ENCODE measurements around the gene ERICH3.

ERICH3 gene, protein sequence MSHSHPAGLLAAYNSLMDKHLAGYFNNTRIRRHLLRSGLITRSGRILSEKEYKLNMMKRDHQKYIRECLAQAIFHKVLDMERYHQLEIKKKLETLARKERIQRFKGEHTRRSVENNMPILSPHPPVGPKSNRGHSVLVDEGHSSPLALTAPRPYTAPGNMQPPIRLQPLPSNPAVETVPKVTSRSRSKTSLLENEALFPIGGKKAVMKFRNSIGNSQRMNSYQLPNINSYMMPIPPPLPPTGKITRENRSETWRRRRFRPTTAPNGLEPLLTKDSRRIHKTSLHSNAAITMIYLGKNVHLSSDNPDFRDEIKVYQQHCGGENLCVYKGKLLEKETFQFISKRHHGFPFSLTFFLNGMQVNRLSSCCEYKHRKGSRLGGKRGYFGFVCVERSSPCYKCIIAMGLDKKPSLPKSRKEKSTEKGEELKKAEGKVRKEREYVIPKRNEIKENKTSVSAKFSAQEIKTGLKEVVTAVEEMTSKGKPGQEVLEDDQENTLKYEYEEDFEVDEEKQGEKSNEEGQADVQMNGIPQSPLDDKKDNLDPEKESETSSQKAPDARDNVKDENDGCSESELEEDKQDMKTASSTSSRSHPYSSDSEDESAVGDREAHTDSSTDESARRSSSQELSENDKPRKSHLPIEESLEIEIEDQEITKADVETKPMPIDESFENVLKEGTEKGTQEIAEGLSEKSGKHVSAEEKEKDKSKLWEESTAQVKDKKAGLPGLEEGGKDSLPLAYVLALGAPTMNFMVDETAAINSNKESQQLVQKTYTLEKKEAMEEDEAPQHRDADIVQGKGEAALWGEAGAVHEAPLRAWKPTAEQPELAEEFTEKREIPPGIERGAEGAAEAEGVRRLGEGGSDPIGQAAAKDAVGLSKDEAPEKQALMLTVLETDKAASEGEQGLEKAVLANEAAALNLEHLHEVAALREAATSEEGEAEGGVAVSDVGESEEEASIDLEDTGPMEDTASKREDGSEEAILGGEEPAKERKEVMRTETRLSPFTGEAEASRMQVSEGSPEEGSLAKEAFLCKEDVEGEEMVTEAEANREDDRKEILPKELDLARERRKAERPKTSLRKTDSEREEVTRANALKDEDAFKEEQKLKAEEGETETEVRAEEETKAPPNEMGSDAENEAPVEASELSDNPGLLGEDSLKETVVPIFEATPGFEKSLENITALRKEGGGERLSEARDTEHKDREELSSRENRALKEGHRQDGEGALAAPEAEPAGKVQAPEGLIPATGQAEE (N-terminal part only)

DNA sequence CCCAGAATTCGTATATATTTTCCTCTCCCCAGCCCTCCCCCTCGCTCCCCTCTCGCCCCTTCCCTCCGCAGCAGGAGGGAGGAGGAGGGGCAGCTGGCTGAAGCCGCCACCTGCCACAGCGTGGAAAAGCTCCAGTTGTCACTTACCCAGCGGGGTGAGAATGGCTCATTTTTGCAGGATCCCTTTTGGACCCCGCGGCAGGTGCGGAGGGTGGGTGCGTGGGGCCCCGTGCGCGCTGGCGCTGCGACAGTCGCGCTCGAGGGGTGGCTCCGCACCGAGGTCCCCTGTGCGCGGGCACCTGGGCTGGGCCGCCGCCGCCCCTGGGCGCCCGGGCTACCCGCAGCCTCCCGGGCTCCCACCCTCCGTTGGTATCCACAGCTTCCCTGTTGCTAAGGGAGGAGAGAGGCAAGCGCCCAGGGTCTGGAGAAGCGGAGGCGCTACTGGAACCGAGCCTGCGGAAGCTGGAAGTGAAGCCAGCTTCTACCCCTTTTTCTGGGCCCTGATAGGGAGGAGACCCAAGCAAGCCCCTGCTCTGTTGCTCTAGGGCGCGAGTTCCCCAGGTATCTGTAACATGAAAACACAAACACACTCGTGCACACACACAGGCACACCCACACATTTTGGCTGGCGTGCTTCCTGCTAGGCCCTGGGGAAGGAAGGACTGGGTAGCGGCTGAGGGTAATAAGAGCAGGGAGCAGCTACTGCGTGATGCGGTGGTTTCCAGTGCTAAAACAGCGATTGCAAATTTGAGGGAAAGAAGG is at the start of gene ERICH3:
TSS of gene ERICH3 (minus strand) at position 442 of the 761 bp plus-strand sequence. CDS start at position 169, 273 bp downstream.
- no peak for DNase-seq (ENCODE audit: low read depth)

DNA sequence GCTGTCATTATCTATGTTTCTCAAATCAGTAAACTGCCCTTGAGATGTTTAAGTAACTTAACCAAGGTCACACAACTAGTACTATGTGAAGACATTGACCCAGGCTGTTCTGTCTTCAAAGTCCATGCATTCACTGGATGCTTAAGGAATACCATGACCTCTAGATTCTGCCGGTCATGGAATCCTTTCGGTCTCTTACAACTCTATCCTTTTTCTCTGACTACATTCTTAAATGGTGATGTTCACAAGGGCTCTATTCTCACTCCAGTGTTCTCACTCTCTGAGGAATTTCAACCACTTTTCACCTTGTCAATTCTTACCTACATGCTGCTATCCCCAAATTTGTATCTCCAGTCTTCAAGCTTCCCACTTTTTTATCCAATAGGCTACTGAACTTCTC is 44.0 kb upstream of the ERICH3 start:
- no peak for DNase-seq (ENCODE audit: low read depth)

DNA sequence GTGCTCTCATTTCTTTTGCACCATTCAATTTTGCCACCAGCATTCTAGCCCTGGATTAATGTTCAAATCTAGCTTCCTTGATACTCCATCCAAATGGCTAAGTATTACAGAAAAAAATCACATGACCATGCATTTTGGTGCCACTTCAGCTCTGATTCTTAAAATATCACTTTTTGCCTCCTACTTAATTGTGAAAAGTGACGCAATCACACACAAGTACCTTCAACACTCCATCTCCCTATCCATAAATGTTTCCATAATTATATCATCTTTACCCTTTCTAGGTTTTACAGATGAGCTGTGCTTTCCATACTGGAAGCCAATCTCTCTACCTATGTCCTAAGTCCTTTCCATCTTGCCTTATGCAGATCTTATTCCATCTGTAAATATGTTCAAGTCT is 43.2 kb upstream of the ERICH3 start:
- no peak for DNase-seq (ENCODE audit: low read depth)

DNA sequence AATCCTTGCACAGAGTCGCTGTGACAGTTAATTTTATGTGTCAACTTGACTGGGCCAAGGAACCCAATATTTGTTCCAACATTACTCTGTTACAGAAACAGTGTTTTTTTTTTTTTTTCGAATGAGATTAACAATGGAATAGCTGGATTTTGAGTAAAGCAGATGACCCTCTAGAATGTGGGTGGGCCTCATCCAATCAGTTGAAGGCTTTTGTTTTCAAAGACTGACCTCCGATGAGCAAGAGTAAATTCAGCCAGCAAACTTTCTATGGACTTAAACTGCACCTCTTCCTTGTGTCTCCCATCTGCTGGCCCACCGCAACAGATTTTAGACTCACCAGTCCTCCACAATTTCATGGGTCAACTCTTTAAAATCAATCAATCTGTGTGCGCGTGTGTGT is 42.2 kb upstream of the ERICH3 start:
- DNase-seq (ENCODE audit: low read depth) = no peak

DNA sequence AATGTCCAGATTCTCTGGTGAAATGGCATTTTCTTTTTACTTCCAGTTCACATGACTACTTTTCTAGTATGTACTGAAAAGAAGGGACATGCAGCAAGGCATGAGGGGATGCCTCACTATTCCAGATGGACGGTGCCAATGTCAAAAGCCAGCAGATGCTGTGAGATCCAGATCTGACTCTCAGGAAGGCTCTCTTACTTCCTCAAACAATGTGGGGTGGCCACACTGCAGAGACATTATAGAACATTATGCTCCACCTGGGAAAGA is 41.6 kb upstream of the ERICH3 start:
- DNase-seq (ENCODE audit: low read depth) = no peak

DNA sequence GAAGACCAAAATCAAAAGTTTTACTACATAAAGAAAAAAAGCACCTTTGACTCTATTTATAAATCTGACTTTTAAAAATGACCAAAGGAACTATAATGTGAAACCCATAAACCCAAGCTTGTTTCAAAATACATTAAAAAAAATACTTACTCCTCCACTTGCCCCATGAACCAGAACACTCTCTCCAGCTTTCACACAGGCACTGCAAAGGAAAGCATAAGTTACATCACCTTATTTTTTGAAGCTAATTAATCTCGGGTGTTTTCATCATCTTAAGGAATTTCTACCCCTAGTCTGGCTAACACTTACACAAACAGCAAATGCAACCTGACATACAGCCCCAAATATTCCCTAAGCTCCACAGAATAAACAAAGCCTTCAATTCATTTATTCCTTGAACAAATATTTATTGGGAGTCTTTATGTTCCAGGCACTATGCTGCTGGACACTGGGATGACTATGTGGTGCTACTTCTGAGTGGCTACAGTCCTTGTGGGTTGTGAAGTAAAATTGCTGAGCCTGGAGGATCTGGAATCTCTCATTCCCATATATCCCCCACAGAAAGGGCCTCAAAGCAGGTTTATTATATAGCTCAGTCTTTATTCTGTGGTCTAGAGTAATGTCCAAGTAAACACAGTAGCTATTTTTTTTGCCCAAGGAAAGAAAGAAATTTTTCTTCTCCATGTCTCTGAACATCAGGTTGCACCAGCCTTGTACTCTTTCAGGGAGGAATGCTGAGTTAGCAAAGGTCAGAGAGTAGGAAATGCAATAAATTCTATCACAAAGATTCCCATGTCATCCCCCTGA is 41.0 kb upstream of the ERICH3 start:
- no peak for DNase-seq (ENCODE audit: low read depth)

DNA sequence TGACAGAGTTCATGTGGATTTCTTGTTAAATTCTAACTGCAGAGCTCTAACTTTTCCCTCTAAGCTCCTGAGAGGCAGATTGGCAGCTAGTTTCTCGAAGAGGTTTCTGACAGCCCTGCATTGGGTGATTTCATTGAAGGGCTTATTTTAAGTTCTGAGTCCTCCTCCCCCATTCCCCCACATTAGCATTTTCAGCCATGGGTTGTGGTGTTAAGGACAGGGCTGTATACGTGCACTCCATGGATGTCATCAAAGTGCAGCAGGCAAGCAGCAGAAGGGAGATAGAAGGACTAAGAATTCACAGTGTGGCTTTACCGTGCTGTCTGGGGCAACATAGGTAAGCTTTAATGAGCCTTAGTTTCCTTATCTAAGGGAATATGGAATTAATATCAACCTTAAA is 40.3 kb upstream of the ERICH3 start:
- DNase-seq (ENCODE audit: low read depth) = no peak

DNA sequence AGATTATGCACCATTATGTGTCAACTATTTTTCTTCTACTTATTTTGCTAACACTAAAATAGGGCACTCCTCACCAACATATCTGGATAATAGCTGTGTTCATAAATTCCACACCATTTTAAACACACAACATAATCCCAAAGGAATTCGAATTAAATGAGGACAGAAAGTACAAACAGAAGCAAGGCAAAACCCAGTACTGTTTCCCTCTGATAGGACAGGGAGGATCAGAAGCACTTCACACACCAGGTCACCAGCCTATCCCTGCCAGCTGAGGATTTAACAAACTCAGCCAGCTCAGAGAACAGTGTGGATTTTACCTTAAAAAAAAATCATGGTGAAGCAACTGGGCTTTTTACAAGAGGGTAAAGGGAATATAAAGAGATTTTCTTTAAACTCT is 39.3 kb upstream of the ERICH3 start:
- no peak for DNase-seq (ENCODE audit: low read depth)

DNA sequence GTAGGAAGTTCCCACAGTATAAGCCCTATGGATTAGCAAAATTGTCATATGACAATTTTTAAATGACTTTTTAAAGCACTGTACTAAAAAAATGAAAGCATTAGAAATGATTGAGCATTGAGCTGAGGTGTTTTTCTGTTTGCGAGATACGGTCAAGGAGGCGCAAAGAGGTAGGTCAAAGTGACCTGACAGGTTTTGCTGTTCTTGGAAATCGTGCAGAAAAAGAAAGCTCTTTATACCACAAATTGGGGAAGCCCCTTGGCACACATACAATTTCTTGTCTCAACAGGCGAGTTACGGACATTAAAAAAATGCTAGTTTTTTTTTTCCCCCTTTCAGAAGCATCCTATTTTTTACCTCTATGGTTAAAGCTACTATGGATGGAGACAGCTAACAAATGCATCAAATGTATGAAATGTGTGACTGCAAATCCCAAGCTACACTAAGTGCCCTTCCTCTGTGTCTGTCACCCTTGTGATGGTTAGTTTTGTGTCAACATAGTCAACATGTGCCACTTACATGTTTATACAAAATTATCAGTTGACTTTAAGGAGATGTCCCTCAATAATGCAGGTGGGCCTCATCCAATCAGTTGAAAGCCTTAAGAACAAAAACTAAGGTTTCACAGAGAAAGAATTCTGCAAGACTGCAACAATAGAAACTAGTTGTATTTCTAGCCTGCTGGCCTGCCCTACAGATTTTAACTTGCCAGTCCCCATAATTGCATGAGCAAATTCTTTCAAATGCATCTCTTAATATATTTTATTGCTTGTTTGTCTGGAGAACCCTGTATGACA is 30.0 kb upstream of the ERICH3 start:
- DNase-seq (ENCODE audit: low read depth) = no peak

DNA sequence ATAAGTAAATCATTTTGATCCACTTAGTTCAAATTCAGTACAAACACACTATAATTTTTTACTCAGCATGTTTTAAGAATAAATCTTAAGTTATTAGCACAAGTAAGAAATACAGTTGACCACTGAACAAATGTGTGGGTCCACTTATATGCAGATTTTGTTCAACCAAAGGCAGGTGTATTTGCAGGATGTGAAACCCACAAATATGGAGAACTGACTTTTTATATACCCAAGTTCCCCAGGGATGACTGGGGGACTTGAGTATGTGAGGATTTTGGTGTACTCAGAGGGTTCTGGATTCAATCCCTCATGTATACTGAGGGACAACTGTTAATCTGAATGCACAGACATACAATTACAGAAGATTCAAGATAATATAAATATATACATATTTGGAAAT is 25.7 kb upstream of the ERICH3 start:
- no peak for DNase-seq (ENCODE audit: low read depth)

DNA sequence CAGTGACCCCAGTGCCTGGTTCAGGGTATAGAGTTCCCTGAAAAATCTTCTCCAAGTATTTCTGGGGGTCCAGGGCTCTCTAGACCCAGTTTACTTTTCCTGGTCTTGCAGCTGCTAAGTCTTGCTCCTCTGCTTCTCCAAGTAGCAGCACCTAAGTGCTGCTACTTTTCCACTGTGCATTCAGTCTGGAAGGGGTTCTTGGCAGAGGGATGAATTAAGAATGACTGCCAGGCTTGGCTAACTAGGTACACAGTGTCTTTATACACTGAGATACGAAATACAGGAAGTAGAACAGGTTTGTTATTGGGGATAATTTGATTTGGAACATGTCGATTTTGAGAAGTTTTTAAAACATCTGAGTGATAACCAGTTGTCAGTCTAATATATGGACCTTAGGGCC is 24.2 kb upstream of the ERICH3 start:
- DNase-seq (ENCODE audit: low read depth) = no peak

DNA sequence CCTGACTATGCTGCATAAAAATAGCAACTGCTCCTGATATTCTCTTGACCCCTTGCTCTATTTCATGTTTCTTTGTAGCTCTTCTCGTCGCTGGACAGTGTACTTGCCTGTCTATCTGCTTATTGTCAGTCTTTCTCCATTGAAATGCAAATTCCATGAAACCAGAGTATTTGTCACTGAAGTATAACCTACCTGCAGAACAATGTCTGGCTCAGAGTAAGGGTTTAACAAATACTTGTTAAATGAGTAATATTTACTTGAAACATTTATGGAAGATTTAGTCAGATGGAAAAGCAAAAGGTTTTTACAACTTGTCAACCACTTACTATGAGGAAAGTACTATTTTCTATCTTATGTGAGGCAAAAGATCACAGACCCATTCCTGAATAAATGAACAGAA is 19.9 kb upstream of the ERICH3 start:
- DNase-seq (ENCODE audit: low read depth) = no peak

DNA sequence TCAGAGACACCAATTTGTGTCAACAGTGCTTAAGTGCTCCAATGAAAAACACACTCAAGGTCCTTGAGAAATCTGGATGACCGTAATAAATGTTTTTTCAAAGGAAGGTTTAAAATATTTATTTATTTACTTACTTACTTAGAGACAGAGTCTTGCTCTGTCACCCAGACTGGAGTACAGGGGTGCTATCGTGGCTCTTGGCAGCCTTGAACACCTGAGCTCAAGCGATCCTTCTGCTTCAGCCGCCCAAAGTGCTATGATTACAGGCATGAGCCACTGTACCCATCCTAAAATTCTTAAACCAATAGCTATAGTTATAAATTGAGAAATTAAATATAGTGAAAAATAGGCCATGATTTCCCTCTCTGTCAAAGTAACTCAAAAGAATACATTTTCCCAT is 17.3 kb upstream of the ERICH3 start:
- DNase-seq (ENCODE audit: low read depth) = no peak

DNA sequence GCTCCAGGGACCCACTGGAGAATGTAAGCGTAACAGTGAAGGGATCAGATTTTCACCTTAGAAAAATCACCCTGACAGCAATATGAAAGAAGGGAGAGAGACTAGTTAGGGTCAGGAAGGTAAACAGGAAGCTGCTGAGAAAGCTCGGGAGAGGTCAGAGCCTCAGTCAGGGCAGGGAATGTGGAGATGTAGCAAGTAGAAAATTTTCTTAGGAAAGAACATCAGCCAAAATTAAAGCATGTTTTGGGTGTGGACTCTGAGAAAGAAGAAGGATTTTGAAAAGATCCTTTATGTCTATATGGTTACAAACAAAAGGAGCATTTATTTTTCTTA is 16.7 kb upstream of the ERICH3 start:
- DNase-seq (ENCODE audit: low read depth) = no peak

DNA sequence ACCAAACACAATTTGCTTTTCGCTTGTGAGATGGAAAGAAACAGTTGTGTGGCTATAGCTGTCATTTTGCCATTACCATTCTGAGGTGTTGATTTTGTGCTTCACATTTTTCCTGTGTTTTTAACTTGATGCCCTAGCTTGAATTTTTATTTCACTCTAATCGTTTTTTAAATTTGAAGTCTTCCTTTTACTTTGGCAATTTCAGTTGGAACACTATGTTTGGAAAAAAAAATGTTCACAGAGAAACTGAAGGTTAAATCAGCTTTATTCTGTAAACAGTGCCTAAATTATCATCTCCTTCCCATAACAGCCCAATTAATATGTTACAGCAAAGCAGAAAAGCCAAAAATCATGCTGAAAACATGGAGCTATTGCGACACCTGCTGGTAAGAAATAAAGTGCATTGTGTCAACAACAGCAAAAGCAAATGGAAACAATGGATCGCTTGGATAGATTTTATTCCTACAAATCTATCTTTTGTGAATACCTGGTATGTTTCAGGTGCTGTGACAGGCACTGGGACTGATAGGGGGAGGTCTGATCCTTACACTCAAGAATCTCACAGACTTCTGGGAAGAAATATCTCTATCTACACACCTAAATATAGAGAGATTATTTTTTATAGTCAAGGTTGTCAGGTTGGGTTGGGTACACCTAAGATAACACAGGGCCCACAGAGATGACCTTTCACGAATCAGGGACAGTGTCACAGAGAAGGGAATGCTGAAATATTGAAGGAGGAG is 16.2 kb upstream of the ERICH3 start:
- peak; percentile 52 for DNase-seq (ENCODE audit: low read depth)

DNA sequence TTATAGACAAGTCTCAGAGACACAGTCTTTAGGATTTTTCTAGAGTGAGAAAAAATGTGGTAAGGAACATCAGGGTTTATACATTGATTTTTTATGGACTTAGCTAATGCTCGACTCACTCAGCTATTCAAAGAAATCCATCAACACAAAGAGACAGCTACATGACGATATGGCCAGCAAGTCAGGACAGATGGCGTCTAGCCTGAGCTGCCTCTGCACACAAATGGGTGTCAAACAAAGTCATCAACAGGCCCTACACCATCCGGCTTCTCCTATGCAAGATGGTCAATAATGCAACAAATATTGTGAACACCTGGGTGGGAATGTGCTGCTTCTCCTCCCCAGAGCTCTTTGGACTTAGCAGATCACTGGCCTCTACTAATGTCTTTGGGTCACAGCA is 13.3 kb upstream of the ERICH3 start:
- no peak for DNase-seq (ENCODE audit: low read depth)

DNA sequence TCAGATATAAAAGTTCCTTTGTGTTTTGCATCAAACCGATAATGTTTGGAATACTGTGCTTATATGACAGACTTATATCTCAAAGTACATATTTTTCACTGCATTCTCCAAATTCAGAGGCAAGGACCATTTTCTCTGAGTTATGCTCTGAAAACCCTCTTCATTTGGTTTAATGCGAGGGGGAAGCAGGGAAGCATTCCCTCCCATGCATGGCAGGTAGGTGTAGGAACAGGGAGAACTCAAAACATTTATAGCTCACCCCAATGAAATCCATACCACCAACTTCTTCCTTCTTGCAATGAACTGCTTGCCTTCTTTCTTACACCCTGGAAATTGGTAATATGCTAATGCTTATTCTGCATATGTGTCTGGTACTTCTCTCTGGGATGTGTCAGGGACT is 10.7 kb upstream of the ERICH3 start:
- DNase-seq (ENCODE audit: low read depth) = no peak

DNA sequence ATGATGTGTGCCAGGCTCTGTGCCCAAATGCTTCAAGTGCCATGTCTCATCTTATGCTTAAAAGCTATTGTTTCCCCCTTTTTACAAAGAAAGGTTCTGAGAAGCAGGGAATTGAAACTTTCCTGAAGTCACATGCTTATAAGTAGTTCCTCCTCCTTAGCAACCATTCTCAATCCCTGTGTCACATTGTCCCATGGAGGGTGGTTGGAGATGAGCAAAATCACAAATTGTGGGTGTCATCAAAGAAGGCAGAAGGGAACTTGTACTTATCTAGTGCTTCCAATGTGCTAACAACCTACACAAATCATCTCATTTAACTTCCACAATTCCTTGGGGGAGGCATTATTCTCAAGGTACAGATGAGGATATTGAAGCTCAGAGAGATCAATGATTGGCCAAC is 10.1 kb upstream of the ERICH3 start:
- DNase-seq (ENCODE audit: low read depth) = no peak

DNA sequence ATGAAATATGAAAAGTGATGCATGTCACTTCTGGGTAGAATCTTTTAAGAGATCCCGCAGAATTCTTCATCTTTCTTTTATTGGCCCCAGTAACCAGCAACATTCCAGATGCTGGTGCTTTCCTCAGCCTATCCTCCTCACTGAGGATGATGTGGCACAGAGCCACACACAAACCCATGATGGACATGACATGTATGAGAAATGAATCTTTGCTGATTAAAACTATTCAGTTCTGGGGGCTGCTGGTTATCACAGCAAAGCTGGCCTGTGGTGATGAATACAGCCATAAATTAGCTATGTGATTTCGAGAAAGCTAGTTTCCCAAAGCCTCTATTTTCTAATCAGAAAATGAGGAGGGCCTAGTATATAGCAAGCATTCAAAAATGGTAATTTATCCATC is 8.3 kb upstream of the ERICH3 start:
- no peak for DNase-seq (ENCODE audit: low read depth)

DNA sequence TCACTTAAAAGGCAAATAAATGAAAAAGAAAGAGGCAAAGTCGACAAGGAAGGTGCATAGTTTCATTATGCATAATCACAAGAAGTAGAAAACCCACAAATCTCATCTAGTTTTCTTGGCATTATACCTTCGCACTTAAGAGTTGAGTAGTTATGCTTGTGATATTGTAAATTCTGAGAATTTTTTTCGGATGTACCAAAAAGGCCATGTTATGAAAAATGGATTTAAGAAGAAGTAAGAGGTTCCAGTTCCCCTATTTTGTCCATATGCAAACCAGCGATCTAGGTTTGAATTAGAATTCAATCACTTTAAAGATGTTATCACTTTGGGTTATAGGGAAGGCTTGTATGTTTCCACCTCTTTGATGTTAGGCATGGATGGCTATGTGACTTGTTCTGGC is 7.9 kb upstream of the ERICH3 start:
- no peak for DNase-seq (ENCODE audit: low read depth)
